Measurements from ENCODE around the gene TBCC.
"Not testable (repeated sequence)": the region's sequence is repeated elsewhere in the genome, so short reads cannot be mapped to it uniquely, and the experiment has no call there.

Gene TBCC

DNA sequence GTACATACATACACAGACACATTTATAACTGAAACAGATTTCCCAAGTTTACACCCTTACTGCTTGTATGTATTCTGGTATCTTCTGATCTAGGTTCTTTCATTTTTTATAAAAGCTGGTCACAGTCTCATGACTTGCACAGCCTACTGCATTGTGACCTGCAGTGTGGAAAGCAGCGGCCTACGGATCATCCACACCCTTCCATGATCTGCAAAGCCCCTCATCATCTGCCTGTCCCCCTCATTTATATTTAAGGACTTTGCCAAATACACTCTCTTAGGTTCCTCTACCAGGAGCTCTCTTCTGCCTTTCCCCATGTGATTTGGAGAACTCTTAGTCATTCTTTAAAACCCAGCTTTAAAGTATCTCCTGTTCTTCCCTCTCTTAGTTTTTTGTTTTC, 23.9 kb upstream of the TBCC start:
- no peak for DNase-seq

DNA sequence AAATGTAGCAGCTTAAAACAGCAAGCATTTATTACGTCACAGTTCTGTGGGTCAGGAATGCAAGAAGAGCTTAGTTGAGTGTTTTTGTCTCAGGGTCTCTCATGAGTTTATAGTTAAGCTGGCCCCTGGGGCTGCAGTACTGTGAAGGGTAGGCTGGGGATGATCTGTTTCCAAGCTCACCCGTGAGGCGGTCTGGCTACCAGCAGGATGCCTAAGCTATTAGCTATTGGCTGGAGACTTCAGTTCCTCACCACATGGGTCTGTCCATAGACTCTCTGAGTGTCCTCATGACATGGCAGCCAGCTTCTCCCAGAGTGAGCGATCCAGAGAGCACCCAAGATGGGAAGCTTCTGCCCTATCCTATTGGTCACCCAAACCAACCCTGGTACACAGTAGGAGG, 23.1 kb upstream of the TBCC start:
- DNase-seq: no peak

GRCh38 chr6:42766163-42766670, 20.3 kb upstream of the TBCC start:
- DNase-seq: no peak

- no peak for DNase-seq
Measured at GRCh38 chr6:42764911-42765648, 19.2 kb upstream of the TBCC start.

- no peak for DNase-seq
Measured at GRCh38 chr6:42762950-42763349, 17.0 kb upstream of the TBCC start.

GRCh38 chr6:42762426-42762859, 16.5 kb upstream of the TBCC start:
- no peak for DNase-seq

DNA sequence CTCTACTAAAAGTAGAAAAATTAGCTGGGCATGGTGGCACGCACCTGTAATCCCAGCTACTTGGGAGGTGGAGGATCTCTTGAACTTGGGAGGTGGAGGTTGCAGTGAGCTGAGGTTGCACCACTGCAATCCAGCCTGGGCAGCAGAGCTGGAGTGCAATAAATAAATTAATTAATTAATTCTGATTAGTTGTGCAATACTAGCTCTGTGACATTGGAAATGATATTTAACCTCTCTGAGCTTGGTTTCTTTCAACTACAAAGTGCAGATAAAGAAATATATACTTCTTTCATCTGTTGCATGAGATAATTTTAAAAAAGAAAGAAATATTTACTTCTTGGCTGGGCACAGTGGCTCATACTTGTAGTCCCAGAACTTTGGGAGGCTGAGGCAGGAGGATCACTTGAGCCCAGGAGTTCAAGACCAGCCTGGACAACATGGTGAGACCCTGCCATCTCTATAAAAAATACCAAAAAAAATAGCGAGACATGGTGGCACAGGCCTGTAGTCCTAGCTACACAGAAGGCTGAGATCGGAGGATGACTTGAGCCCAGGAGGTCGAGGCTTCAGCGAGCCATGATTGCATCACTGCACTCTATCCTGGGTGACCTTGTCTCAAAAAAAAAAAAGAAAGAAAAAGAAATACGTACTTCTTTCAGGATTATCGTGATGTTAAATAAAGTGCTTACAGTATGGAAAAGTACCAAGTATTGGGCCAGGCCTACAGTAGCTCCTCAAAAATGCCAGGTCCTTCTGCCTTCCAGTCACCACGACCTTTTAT, 15.6 kb upstream of the TBCC start:
- DNase-seq: no peak

GRCh38 chr6:42758756-42759430, 13.0 kb upstream of the TBCC start:
- DNase-seq: no peak

DNA sequence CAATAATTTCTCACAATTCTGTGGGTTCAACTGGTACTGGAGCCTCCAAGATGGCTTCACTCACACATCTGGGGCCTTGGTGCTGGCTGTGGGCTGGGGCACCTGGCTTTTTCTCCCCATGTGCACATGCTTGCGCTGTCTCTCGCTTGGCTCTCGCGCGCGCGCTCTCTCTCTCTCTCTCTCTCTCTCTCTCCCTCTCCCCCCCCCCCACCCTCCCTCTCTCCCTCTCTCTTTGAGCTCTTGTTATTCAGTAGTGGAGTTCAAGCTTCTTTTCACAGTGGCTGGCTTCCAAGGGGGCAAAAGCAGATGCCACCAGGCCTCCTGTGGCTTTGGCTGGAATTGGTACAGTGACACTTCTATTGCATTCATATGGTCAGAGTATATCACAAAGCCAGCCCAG, 10.8 kb upstream of the TBCC start:
- no peak for DNase-seq

- no peak for DNase-seq
Measured at GRCh38 chr6:42754759-42755158, 8.9 kb upstream of the TBCC start.

- DNase-seq: no peak
Measured at GRCh38 chr6:42751055-42751454, 5.2 kb upstream of the TBCC start.

GRCh38 chr6:42748203-42748898, 2.4 kb upstream of the TBCC start:
- DNase-seq: no peak

- peak; percentile 88 to 89 for DNase-seq
Measured at GRCh38 chr6:42746463-42747391, 824 bp upstream of the TBCC start.

- DNase-seq: peak; percentile 39 to 44
Measured at GRCh38 chr6:42745083-42745639, 742 bp downstream of the TBCC start.

DNA sequence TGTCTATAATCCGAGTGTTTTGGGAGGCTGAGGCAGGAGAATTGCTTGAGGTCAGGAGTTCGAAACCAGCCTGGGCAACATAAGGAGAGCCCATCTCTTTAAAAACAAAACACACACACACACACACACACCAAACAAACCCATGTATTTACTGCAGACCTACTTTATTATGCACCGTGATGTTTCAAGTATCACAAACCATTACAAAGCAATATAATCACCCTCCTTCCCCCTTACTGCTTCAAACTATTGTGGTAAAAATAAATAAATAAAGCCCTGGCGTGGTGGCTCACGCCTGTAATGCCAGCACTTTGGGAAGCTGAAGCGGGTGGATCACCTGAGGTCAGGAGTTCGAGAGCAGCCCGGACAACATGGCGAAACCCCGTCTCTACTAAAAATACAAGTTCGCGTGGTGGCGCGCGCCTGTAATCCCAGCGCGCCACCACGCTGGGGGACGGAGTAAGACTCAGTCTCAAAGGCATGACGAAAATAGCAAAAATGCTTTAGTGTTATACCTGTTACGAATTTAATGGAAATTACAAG, 1.5 kb downstream of the TBCC start:
- DNase-seq: no peak

DNA sequence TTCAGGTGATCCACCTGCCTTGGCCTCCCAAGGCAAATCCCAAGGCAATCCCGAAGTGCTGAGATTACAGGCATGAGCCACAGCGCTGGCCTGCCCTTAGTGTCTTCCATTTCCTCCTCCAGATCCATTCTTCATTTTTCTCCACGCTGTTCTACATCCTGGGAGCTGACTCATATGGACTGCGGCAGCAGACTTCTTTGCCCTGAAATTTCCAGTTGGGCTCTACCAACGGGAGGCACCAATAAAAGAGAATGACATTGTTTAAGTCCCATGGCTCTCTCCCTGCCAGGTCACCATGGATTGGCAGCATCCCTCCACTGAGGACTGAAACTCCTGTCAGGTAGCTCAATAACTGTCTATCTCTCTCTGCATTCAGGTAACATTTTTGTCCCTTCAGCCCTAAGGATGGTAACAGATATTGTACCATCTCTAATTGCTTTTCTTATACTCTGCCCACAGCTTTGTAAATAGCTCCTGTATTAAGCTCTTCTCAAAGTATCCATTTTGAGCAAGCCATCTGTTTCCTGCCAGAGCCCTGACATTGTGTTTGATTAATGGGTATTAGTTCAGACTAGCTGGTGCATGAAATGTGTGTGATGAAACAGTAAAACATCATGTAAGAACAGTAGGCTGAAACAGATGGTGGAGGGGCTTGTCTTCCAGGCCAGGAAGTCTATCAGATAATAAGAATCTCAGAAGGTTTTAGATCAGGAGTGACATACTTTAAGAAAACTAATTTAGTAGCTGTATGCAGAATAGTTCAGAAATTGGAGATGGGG, 3.6 kb downstream of the TBCC start:
- DNase-seq: no peak

GRCh38 chr6:42740725-42741124, 5.2 kb downstream of the TBCC start:
- no peak for DNase-seq

DNA sequence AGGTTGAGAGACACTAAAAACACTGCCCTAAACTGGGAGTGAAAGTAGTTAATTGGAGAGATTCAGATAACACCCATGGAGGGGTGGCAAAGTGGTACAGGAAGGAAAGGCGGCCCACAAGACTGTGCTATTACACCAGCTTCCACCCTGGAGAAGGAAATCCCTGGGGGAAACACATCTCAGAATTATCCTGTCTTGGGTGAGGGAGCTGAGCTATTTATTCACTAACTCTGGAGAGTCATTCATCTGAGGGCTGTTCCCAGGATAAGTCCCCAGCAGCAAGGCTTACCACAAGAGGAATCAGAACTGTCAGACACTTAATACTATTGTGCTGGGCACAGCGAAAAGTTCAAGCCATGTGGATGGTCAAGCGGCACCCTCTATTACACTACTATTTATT, 9.9 kb downstream of the TBCC start:
- DNase-seq: no peak

DNA sequence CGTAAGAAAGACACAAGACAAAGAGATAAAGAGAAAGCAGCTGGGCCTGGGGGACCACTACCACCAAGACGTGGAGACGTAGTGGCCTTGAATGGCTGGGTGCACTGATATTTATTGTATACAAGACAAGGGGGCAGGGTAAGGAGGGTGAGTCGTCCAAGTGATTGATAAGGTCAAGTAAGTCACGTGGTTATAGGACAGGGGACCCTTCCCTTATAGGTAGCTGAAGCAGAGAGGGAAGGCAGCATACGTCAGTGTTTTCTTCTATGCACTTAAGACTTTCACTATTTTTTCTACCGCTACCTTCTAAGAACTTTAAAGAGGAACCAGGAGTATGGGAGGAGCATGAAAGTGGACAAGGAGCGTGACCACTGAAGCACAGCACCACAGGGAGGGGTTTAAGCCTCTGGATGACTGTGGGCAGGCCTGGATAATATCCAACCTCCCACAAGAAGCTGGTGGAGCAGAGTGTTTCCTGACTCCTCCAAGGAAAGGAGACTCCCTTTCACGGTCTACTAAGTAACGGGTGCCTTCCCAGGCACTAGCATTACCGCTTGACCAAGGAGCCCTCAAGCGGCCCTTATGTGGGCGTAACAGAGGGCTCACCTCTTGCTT, 11.9 kb downstream of the TBCC start:
- DNase-seq: not testable (repeated sequence)

DNA sequence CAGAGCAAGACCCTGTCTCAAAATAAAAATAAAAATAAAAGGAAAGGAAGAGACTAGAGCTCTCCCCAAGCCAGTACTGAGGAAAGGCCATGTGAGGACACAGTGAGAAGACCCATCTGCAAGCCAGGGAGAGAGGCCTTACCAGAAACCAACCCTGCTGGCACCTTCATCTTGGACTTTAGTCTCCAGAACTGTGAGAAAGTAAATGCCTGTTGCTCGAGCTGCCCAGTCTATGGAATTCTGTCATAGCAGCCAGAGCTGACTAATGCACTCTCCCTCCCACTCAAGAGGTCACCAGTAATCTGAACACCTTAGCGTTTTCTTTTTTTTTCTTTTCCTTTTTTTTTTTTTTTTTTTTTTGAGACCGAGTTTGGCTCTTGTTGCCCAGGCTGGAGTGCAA, 16.2 kb downstream of the TBCC start:
- no peak for DNase-seq

Data from CD4-positive, alpha-beta T cell treated with Interleukin-1 beta for 1 hour (primary cell).